ENCODE measurements around the gene FFAR2. TPM values are rescaled to one million over a fixed set of nuclear protein-coding genes. Genes with fewer than 3 reads are reported as not detected.

The FFAR2 gene
- polyA plus RNA-seq, 2 of the 4 experiments (the other 2 are of a cell fraction), result 0.30 TPM; not detected in 1

GRCh38 chr19:35498220-35498619 is 50.2 kb downstream of the FFAR2 start:
- DNase-seq (ENCODE audit: low read depth in 1 of 2, low spot score in 1 of 2), result no peak
- ChIA-PET POLR2A (interaction anchor here (2.2 kb wide), 1 partner anchor 12 kb away, joined by 10 read pairs; no protein-coding TSS in a partner anchor), CTCF (interaction anchor here (0.7 to 10.4 kb wide), 8 partner anchors 8 to 145 kb away, joined by 3 to 256 read pairs (median 34); partner anchors contain the start of genes DMKN, FFAR1 and FFAR3)
- FAIRE-seq, result no peak
- H3K27ac ChIP-seq, result no peak overlapping the region
- ATAC-seq, result no peak
- no peak overlapping the region for H3K4me3 ChIP-seq
- TF ChIP-seq RARB (CRISPR knock-in tag; IDR thresholded peaks at IDR 0.05) (no peak), ELK1 (IDR thresholded peaks at IDR 0.05; ENCODE audit: low read depth, low read length) (no peak), E2F6 (IDR thresholded peaks at IDR 0.05; ENCODE audit: borderline replicate concordance, low read depth) (no peak), KDM1A (IDR thresholded peaks at IDR 0.05; ENCODE audit: low read depth) (no peak), JUN (IDR thresholded peaks at IDR 0.05) (no peak), NPAS2 (CRISPR knock-in tag; IDR thresholded peaks at IDR 0.05; ENCODE audit: borderline replicate concordance) (no peak), POLR2A (IDR thresholded peaks at IDR 0.05; ENCODE audit: low read length) (no peak), EP300 (IDR thresholded peaks at IDR 0.05) (no peak), HOXB13 (CRISPR knock-in tag; IDR thresholded peaks at IDR 0.05; ENCODE audit: low read depth) (no peak), HEYL (CRISPR knock-in tag; IDR thresholded peaks at IDR 0.05) (no peak), EHMT2 (IDR thresholded peaks at IDR 0.05; ENCODE audit: low read depth) (no peak), CBX8 (IDR thresholded peaks at IDR 0.05) (no peak), KDM5A (IDR thresholded peaks at IDR 0.05) (no peak), MAX (IDR thresholded peaks at IDR 0.05) (no peak), SMC3 (IDR thresholded peaks at IDR 0.05) (no peak)
- TF ChIP-seq, protein P1, sequence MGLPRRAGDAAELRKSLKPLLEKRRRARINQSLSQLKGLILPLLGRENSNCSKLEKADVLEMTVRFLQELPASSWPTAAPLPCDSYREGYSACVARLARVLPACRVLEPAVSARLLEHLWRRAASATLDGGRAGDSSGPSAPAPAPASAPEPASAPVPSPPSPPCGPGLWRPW (IDR thresholded peaks at IDR 0.05), result no peak
- TF ChIP-seq, protein P2, sequence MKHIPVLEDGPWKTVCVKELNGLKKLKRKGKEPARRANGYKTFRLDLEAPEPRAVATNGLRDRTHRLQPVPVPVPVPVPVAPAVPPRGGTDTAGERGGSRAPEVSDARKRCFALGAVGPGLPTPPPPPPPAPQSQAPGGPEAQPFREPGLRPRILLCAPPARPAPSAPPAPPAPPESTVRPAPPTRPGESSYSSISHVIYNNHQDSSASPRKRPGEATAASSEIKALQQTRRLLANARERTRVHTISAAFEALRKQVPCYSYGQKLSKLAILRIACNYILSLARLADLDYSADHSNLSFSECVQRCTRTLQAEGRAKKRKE (CRISPR knock-in tag; IDR thresholded peaks at IDR 0.05; ENCODE audit: low read depth), result no peak
- TF ChIP-seq, protein P3, sequence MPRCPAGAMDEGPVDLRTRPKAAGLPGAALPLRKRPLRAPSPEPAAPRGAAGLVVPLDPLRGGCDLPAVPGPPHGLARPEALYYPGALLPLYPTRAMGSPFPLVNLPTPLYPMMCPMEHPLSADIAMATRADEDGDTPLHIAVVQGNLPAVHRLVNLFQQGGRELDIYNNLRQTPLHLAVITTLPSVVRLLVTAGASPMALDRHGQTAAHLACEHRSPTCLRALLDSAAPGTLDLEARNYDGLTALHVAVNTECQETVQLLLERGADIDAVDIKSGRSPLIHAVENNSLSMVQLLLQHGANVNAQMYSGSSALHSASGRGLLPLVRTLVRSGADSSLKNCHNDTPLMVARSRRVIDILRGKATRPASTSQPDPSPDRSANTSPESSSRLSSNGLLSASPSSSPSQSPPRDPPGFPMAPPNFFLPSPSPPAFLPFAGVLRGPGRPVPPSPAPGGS (IDR thresholded peaks at IDR 0.05), result no peak
- TF ChIP-seq, protein P4, sequence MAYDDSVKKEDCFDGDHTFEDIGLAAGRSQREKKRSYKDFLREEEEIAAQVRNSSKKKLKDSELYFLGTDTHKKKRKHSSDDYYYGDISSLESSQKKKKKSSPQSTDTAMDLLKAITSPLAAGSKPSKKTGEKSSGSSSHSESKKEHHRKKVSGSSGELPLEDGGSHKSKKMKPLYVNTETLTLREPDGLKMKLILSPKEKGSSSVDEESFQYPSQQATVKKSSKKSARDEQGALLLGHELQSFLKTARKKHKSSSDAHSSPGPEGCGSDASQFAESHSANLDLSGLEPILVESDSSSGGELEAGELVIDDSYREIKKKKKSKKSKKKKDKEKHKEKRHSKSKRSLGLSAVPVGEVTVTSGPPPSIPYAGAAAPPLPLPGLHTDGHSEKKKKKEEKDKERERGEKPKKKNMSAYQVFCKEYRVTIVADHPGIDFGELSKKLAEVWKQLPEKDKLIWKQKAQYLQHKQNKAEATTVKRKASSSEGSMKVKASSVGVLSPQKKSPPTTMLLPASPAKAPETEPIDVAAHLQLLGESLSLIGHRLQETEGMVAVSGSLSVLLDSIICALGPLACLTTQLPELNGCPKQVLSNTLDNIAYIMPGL (CRISPR knock-in tag; IDR thresholded peaks at IDR 0.05; ENCODE audit: borderline replicate concordance), result no peak
- no peaks in the 10 kb centered on the region; the same call in 2 of the 3 replicates for H3K4me1 ChIP-seq
- 63% methylated on average over 3 of the region's 3 CpGs for WGBS (ENCODE audit: missing lambda C conversion rate)
- no peak overlapping the region for H3K4me2 ChIP-seq
- no peaks in the 10 kb centered on the region for H3K9me3 ChIP-seq

DNA sequence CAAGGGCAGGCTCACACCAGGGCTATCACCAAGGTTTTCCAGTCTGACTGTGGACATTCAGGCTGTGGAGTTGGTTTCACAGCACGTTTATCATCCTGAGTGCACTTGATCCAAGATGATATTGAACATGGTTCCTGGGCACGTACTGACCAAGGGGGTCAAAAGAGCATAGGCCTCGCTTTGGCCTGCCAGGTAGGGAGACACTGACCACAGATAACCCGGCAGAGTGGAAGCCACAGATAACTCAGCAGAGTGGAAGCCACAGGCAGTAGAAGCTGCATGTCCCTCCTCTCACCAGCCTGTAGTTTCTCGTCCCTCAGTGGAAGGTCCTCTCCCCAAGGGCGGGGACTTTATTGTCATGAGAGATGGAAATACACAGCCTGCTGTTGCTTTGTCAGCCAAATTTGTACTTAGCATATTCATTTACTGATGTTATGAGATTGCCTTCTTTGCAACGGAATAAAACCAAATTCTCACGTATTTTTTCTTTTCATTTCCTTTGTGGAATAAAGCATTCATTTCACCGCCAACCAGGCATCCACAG is 51.0 kb downstream of the FFAR2 start:
- Histone ChIP-seq H3K4me3 (no peak overlapping the region), H3K27ac (no peak overlapping the region), H3K4me1 (no peaks in the 10 kb centered on the region; the same call in 2 of the 3 replicates), H3K9me3 (no peaks in the 10 kb centered on the region), H3K4me2 (no peak overlapping the region)
- ChIA-PET POLR2A (no interaction called here), CTCF (interaction anchor here (1.0 to 8.5 kb wide), 3 partner anchors 7 to 192 kb away, joined by 3 to 207 read pairs (median 41); no protein-coding TSS in a partner anchor)
- TF ChIP-seq HDAC2 (IDR thresholded peaks at IDR 0.05), result no peak
- TF ChIP-seq BHLHE40 (IDR thresholded peaks at IDR 0.05; ENCODE audit: low read depth, low read length), result no peak
- TF ChIP-seq CBX8 (IDR thresholded peaks at IDR 0.05), result no peak
- no peak for TF ChIP-seq GATA3 (IDR thresholded peaks at IDR 0.05; ENCODE audit: borderline replicate concordance)
- no peak for TF ChIP-seq HEYL (CRISPR knock-in tag; IDR thresholded peaks at IDR 0.05)
- TF ChIP-seq HOXB5 (CRISPR knock-in tag; IDR thresholded peaks at IDR 0.05), result no peak
- no peak for TF ChIP-seq CHD2 (IDR thresholded peaks at IDR 0.05; ENCODE audit: low read length, partially characterized antibody)
- no peak for TF ChIP-seq SREBF2 (IDR thresholded peaks at IDR 0.05)
- TF ChIP-seq RCOR1 (IDR thresholded peaks at IDR 0.05; ENCODE audit: low read depth, low read length), result no peak
- TF ChIP-seq EP300 (IDR thresholded peaks at IDR 0.05), result no peak
- TF ChIP-seq, protein P2 (CRISPR knock-in tag; IDR thresholded peaks at IDR 0.05; ENCODE audit: low read depth), result no peak
- TF ChIP-seq MYC (IDR thresholded peaks at IDR 0.05; ENCODE audit: borderline replicate concordance, low read length), result no peak
- TF ChIP-seq CBX2 (IDR thresholded peaks at IDR 0.05; ENCODE audit: borderline replicate concordance, low read depth), result no peak
- DNase-seq (ENCODE audit: low read depth in 1 of 2, low spot score in 1 of 2) (no peak), ATAC-seq (no peak), FAIRE-seq (peak; percentile 43)
- WGBS (ENCODE audit: missing lambda C conversion rate), result 58% methylated on average over 9 of the region's 9 CpGs

Measured in A549 (cell line).